GM12874 (cell line): ENCODE results near the gene NCAM1.

Source experiments
- CTCF ChIP-seq: IDR thresholded peaks from 2 replicates; pipeline ENCODE4 v1.5.1; 2011; ENCODE audit warnings: low read depth, mild to moderate bottlenecking, control low read depth, low read length, moderate library complexity; ENCODE audit not compliant: insufficient read depth

NCAM1 gene

GRCh38 chr11:113270080-113270479 is 308.9 kb downstream of the NCAM1 start:
- TF ChIP-seq CTCF: no peak

- no peak for TF ChIP-seq CTCF
These were observed 310.5 kb downstream of the NCAM1 start for GRCh38 chr11:113271551-113272245.

- no peak for TF ChIP-seq CTCF
These were observed 311.1 kb downstream of the NCAM1 start for GRCh38 chr11:113272281-113272680.

GRCh38 chr11:113272927-113273615 is 311.9 kb downstream of the NCAM1 start:
- no peak for TF ChIP-seq CTCF

GRCh38 chr11:113273720-113274119 is 312.5 kb downstream of the NCAM1 start:
- no peak for TF ChIP-seq CTCF

- TF ChIP-seq CTCF: 0 out of 2 replicates have a peak, but pooled peaks have one; percentile 10
These were observed 313.7 kb downstream of the NCAM1 start for GRCh38 chr11:113274713-113275582.

GRCh38 chr11:113275602-113276001 is 314.4 kb downstream of the NCAM1 start:
- TF ChIP-seq CTCF: no peak
